Right hindlimb (tissue), 1 donor: ENCODE measurements around the gene APH1A.
"Not testable (repeated sequence)": the region's sequence is repeated elsewhere in the genome, so short reads cannot be mapped to it uniquely, and the experiment has no call there.

Experiments used
- DNase-seq: peaks from one replicate; pipeline ENCODE4 v3.0.0-alpha.2; 2018

Gene APH1A

GRCh38 chr1:150233359-150234308, 35.2 kb downstream of the APH1A start:
- DNase-seq, result no peak

- DNase-seq, result not testable (repeated sequence)
Measured at GRCh38 chr1:150232921-150233320, 35.9 kb downstream of the APH1A start.

GRCh38 chr1:150228246-150228645, 40.6 kb downstream of the APH1A start:
- DNase-seq, result not testable (repeated sequence)

- no peak for DNase-seq
Measured at GRCh38 chr1:150227228-150227627, 41.6 kb downstream of the APH1A start.

DNA sequence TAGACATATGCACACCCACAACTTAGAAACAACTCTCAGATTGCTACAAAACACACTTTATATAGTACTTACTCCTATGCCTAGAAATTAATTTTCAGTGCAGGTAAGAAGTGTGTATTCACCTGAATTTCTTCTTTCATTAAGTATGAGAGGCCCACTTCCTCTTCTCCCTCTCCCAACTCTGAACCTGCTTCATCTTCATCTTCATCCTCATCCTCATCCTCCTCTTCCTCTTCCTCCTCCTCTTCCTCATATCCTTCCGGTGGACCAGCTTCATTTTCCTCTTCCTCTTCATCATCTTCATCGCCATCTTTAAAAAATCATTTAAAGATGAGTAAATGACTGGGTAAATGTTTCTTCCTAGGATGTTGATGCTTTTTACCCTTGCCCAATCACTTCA, 42.3 kb downstream of the APH1A start:
- DNase-seq, result no peak

- DNase-seq, result no peak
Measured at GRCh38 chr1:150225546-150225945, 43.3 kb downstream of the APH1A start.

DNA sequence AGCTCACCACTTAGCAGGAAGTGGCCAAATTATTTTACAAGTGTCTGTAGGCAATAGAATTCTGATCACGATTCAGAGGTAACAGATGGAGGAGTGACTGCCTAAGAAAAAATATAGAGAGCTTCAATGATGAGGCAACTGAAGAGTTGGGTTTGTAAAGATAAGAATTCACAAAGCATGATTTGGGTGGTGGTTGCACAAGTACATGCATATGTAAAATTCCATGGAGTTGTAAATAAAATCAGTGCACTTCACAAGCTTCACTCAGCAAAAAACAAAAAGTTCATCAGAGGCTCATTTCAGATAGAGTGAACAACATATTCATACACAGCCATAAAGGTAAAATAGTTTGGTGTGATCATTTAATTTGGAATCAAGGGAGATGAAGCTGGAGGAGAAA, 43.8 kb downstream of the APH1A start:
- no peak for DNase-seq

- DNase-seq, result no peak
Measured at GRCh38 chr1:150221552-150221951, 47.3 kb downstream of the APH1A start.

- not testable (repeated sequence) for DNase-seq
Measured at GRCh38 chr1:150215855-150216254, 53.0 kb downstream of the APH1A start.
